T-helper 2 cell treated with Interferon-gamma antibody and Interleukin-4, amounts not matched to agents 5 μg/mL and 100 μg/mL, for 36 hours (primary cell): Measurements from ENCODE around the gene FHIT.

Experiments
- DNase-seq: peaks from one replicate; pipeline ENCODE4 v3.0.0; 2021; ENCODE audit warnings: low spot score
- H3K27ac Mint-ChIP-seq: one replicate; pipeline ENCODE4 v1.8.0; 2021; ENCODE audit warnings: mild to moderate bottlenecking, mixed read lengths
- H3K27me3 Mint-ChIP-seq: one replicate; pipeline ENCODE4 v1.8.0; 2021; ENCODE audit warnings: low read depth, mixed read lengths
- H3K36me3 Mint-ChIP-seq: one replicate; pipeline ENCODE4 v1.8.0; 2021; ENCODE audit warnings: low read depth, mixed read lengths
- H3K4me1 Mint-ChIP-seq: one replicate; pipeline ENCODE4 v1.8.0; 2021; ENCODE audit warnings: low read depth, mixed read lengths
- H3K4me3 Mint-ChIP-seq: one replicate; pipeline ENCODE4 v1.8.0; 2022; ENCODE audit warnings: mild to moderate bottlenecking, moderate library complexity, mixed read lengths
- H3K9me3 Mint-ChIP-seq: one replicate; pipeline ENCODE4 v1.8.0; 2021; ENCODE audit warnings: mixed read lengths

Gene FHIT

DNA sequence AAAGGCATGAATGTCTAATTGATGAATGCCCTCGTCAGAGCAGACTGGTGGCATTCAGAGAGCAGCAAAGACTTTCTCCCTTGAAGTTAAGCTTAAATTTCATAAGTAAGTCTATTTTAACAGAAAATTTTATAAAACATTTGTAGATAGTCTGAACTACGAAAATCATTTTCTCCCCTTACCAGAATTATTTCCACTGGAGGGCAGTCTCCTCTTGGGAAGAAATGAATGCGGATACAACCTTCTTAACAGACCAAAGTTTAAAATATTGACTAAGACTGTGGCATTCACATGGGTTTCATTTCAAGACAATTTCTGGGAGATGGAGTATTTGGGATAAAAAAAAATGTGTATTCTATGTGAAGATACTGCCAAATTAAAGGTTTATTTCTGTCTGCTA, 669.0 kb downstream of the FHIT start:
- H3K36me3 Mint-ChIP-seq = no peaks in the 10 kb centered on the region
- H3K4me3 Mint-ChIP-seq = no peak overlapping the region
- no peak for DNase-seq
- no peak overlapping the region for H3K27ac Mint-ChIP-seq
- H3K4me1 Mint-ChIP-seq = no peaks in the 10 kb centered on the region
- peaks cover 2% of the 10 kb centered on the region for H3K27me3 Mint-ChIP-seq
- no peaks in the 10 kb centered on the region for H3K9me3 Mint-ChIP-seq

DNA sequence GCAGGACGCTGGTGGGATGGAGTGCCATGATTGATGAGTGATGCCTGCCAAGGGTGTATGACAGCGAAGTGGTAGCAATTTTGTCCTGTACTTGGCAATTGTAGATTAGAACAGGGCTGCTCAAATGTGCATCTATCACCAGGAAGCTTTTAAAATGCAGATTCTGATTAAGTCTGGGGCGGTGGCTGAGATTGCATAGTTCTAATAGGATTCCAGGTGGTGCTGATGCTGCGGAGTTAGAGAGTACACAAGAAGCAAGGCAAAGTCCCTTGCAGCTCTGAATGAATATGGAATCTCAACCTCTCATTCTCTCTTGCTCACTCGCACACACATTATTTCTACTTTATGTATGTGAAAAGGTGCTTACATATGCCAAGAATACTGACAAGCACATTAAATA, 670.4 kb downstream of the FHIT start:
- H3K4me3 Mint-ChIP-seq = no peak overlapping the region
- H3K36me3 Mint-ChIP-seq = no peaks in the 10 kb centered on the region
- DNase-seq = no peak
- no peaks in the 10 kb centered on the region for H3K9me3 Mint-ChIP-seq
- no peaks in the 10 kb centered on the region for H3K4me1 Mint-ChIP-seq
- H3K27ac Mint-ChIP-seq = no peak overlapping the region
- peaks cover 6% of the 10 kb centered on the region for H3K27me3 Mint-ChIP-seq

DNA sequence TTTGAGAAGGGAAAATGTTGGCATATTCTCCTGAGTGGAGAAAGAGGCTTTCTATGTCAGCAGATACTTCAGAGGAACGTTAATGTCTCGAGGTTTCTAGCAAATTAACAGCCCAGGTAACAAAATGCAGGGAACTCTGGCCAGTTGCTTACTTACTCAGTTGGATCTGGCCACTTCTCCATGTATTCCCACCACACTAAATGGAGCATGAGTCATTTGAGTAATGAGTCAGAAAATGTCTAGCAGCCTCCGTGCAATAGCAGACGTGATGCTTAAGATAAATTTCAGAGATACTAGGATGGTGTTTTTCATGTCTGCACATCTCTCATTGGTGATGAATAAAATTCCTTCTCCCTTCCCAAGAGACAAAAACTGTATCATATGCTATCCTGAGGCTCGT, 671.5 kb downstream of the FHIT start:
- Mint-ChIP-seq H3K36me3 (no peaks in the 10 kb centered on the region), H3K27ac (no peak overlapping the region), H3K27me3 (peaks cover 12% of the 10 kb centered on the region), H3K9me3 (no peaks in the 10 kb centered on the region), H3K4me1 (no peaks in the 10 kb centered on the region), H3K4me3 (no peak overlapping the region)
- DNase-seq = no peak

DNA sequence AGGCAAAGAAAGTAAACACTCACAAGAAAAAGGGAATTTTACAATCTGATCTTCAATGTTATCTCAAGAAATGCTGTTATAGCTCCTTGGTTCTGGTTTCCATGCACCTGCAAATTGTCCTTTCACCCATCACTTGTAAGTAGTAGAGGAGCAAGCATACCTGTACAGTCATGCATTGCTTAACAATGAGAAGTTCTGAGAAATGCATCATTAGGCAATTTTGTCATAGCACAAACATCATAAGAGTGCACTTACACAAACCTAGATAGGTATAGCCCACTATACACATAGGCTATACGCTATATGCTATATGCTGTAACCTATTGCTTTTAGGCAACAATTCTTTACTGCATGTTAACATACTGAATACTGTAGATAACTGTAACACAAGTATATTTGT, 672.3 kb downstream of the FHIT start:
- Mint-ChIP-seq H3K27ac (no peak overlapping the region), H3K36me3 (no peaks in the 10 kb centered on the region), H3K9me3 (no peaks in the 10 kb centered on the region), H3K27me3 (peaks cover 13% of the 10 kb centered on the region), H3K4me3 (no peak overlapping the region), H3K4me1 (no peaks in the 10 kb centered on the region)
- no peak for DNase-seq

DNA sequence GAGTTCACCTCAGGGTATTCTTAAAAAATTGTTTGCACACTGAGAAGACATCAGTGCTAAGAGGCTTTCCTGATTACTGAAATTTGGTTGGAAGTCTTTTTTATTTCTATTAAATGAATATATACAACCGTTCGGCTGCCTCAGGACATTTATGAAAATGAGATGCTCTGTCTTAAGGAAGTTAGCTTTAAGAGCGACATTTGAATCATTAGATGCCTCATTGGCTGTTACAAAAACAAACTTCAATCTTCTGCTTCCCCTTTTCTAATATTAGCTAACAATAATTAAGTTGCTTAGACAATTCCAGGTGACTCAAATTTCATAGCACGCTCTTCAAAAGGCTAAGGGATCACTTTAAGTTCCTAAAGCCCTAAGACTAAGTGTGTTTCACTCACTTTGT, 673.7 kb downstream of the FHIT start:
- no peak overlapping the region for H3K4me3 Mint-ChIP-seq
- H3K9me3 Mint-ChIP-seq = no peaks in the 10 kb centered on the region

DNA sequence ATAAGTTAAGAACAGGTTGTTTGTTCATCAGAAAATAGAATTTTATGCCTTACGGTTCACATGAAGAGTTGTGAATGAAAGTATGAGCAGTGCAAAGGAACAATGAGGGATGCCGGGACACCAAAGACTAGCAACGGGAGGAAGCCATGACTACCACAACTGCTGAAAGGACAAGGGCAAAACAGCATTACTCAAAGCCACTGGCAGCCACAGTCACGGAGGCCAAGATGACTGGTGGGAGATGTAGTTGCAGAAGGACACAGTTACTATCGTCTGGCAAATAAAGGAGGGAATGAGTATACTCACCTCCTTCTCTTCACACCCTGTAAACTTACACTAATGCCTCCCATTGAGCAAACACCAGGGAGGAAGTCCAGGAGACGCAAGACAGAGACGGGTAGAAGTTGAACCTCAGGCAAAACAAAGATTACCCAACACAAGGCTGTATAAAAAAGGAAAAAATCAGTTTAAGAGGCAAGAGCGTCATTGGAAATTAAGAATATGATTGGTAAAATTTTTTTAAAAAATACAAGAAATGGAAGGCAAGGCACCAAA, 675.5 kb downstream of the FHIT start:
- Mint-ChIP-seq H3K36me3 (no peaks in the 10 kb centered on the region), H3K27ac (no peak overlapping the region), H3K4me1 (no peaks in the 10 kb centered on the region), H3K27me3 (peaks cover 13% of the 10 kb centered on the region), H3K4me3 (no peak overlapping the region), H3K9me3 (no peaks in the 10 kb centered on the region)
- DNase-seq = no peak

More for the DNA sequence above, 673.7 kb downstream of the FHIT start:
- no peak for DNase-seq
- Mint-ChIP-seq H3K36me3 (no peaks in the 10 kb centered on the region), H3K4me1 (no peaks in the 10 kb centered on the region), H3K27me3 (peaks cover 13% of the 10 kb centered on the region), H3K27ac (no peak overlapping the region)

DNA sequence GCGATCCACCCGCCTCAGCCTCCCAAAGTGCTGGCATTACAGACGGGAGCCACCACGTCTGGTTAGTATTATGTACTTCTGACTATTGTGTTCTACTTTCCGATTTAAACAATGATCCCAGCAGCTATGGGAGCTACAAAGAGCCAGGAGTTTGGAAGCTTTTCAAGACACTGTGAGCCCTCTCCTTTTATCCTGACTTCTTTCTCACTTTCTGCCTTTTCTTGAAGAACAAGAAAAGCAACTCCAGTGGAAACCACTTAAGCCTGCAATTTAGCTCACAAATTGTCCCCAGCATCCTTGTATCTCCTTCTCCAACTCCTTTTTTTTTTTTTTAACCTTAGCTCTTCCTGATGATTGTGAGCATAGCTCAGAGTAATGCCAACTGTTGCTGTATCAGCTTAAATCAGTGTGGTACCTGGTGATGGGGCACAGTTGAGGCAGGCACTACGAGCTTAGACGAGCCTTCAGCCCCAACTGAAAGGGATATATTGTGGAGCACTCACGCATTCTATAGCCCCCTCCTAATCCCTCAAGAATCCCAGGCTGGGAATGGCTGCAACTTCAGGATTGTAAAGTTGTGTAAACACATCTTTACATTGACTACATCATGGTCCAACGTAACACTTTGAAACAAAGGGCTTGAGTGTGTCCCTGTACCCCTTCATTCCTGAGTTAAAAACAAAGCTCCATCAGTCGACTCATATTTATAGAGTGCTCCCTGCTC, 677.0 kb downstream of the FHIT start:
- no peak for DNase-seq
- Mint-ChIP-seq H3K4me1 (no peaks in the 10 kb centered on the region), H3K27me3 (peaks cover 11% of the 10 kb centered on the region), H3K36me3 (no peaks in the 10 kb centered on the region), H3K9me3 (no peaks in the 10 kb centered on the region), H3K4me3 (no peak overlapping the region), H3K27ac (no peak overlapping the region)

DNA sequence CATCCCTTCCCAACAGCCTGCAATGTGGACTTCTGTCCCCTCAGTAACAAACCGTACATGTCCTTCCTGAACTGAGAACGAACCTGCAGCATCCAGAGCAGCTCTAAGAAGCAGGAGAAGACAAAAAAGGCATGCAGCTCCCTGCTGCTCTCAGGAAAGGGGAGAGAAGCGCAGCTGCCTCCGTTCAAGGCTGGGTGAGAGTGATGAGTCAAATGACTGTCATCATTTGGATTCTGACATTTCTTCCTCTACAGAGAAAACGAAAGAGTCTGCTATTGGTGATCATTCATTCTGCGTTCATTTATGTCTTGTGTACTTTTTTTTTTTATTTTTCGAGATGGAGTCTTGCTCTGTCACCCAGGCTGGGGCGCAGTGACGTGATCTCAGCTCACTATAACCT, 677.8 kb downstream of the FHIT start:
- Mint-ChIP-seq H3K36me3 (no peaks in the 10 kb centered on the region), H3K9me3 (no peaks in the 10 kb centered on the region), H3K4me3 (no peak overlapping the region), H3K27ac (no peak overlapping the region), H3K27me3 (peaks cover 11% of the 10 kb centered on the region), H3K4me1 (no peaks in the 10 kb centered on the region)
- DNase-seq = no peak

DNA sequence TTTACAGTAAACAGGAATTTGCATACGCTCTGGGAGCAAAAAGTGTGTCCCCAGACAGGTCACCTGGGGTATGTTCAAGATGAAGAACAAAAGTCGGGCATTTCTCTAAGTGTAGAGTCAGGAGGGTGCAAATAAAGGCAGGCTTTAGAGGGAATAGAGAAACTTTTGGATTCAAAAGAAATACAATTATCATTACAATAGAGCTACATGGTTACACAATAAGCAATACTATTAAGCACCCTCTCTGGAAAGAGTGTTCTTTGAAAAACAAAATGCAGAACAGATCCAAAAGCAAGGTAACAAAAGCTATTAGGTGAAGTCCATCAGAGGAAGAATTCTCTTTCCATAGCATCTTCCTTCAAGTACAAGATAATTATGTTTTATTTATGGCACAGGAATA, 679.7 kb downstream of the FHIT start:
- Mint-ChIP-seq H3K27me3 (peaks cover 11% of the 10 kb centered on the region), H3K4me1 (no peaks in the 10 kb centered on the region), H3K4me3 (no peak overlapping the region), H3K9me3 (peaks cover 4% of the 10 kb centered on the region), H3K27ac (no peak overlapping the region), H3K36me3 (no peaks in the 10 kb centered on the region)
- no peak for DNase-seq

DNA sequence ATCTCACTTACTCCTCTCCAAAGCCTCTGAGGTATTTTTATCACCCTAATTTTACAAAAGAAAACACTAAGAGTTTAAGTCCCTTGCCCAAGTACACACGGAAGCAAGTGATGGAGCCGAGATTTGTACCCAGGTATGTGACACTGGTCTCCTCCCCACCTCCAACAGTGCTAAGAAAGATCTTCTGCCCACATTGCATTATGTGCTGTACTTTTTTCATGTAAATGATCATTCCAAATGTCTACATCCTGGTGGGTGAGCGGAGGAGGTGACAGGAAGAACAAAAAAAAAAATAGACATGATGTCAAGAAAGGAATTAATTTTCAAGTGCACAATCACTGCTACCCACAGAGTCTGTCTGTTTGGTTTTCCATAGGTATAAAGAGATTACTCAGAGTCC, 694.1 kb downstream of the FHIT start:
- no peak for DNase-seq
- H3K4me3 Mint-ChIP-seq = no peak overlapping the region
- H3K27ac Mint-ChIP-seq = no peak overlapping the region
- no peaks in the 10 kb centered on the region for H3K27me3 Mint-ChIP-seq
- no peaks in the 10 kb centered on the region for H3K36me3 Mint-ChIP-seq
- H3K9me3 Mint-ChIP-seq = no peaks in the 10 kb centered on the region
- H3K4me1 Mint-ChIP-seq = peaks cover 22% of the 10 kb centered on the region

DNA sequence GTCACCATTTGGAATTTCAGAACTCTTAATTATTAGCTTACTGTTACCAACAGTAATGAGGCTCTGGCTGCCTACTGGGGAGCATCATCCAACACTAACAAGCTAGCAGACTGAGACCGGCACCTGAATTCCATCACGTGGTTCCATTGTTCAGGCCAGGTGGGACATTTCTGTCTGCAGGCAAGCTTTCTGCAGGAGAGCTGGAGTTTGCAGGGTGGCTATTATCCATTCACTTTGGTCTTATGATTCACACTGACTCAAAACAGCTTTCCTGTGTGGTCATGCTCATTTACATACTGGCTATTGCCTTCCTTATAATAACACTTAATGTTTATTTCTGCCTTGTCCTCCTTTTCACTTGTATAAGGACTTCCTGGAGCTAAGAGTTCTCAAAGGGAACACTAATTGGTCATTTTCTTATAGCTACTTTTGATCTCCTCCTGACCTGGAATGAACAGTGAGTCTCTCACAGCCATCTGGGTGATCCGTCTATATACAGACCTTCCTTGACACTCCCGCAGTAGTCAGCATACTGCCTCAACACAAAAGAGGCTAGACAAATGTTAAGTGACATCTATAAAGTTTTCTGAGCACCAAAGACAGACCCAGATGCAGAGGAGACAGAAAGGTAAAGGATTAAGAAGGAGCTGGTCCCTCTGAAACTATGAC, 695.4 kb downstream of the FHIT start:
- DNase-seq = no peak

DNA sequence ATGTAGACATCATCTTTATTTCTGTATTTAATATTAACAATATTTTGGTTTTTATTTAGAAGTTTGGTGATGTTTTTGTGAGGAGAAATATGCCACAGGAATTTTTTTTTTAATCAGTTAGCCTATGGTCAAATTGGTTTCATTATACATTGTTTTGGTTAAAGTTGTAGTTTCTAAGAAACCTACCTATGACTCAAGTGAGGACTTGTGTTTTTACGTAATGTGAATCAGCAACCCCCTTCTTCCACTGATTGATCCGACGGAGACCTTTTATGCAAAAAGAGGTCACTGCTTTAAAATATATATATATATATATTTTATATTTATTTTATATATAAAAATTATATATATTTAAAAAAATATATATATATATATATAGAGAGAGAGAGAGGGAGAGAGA, 698.1 kb downstream of the FHIT start:
- Mint-ChIP-seq H3K4me1 (peaks cover 31% of the 10 kb centered on the region), H3K4me3 (no peak overlapping the region), H3K27ac (no peak overlapping the region), H3K27me3 (no peaks in the 10 kb centered on the region), H3K9me3 (peaks cover 6% of the 10 kb centered on the region), H3K36me3 (no peaks in the 10 kb centered on the region)
- DNase-seq = no peak

More for the DNA sequence above, 695.4 kb downstream of the FHIT start:
- Mint-ChIP-seq H3K4me1 (peaks cover 29% of the 10 kb centered on the region), H3K36me3 (no peaks in the 10 kb centered on the region), H3K27me3 (no peaks in the 10 kb centered on the region), H3K27ac (no peak overlapping the region), H3K4me3 (peak overlapping the region; percentile 0), H3K9me3 (peaks cover 4% of the 10 kb centered on the region)

DNA sequence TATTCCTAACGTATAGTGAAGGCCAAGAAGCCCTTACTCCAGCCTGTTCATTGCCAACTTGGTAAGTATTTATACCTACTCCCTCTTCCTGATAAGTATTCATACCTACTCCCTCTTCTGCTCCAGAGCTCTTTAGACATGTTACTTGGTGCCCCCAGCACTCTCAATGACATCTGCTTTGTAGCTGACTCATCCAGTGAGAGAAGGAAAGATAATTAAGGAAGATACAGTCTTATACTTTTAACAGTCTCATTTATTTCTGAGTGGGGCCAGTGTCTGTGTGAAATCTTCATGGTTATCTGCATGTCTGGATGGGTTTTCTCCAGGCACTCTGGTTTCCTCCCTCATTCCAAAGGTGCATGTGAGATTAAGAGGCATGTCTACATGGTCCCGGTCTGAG, 698.7 kb downstream of the FHIT start:
- H3K4me3 Mint-ChIP-seq = no peak overlapping the region
- peak overlapping the region; percentile 53 for H3K27ac Mint-ChIP-seq
- no peaks in the 10 kb centered on the region for H3K27me3 Mint-ChIP-seq
- no peak for DNase-seq
- H3K9me3 Mint-ChIP-seq = peaks cover 6% of the 10 kb centered on the region
- H3K36me3 Mint-ChIP-seq = no peaks in the 10 kb centered on the region
- H3K4me1 Mint-ChIP-seq = peaks cover 31% of the 10 kb centered on the region

DNA sequence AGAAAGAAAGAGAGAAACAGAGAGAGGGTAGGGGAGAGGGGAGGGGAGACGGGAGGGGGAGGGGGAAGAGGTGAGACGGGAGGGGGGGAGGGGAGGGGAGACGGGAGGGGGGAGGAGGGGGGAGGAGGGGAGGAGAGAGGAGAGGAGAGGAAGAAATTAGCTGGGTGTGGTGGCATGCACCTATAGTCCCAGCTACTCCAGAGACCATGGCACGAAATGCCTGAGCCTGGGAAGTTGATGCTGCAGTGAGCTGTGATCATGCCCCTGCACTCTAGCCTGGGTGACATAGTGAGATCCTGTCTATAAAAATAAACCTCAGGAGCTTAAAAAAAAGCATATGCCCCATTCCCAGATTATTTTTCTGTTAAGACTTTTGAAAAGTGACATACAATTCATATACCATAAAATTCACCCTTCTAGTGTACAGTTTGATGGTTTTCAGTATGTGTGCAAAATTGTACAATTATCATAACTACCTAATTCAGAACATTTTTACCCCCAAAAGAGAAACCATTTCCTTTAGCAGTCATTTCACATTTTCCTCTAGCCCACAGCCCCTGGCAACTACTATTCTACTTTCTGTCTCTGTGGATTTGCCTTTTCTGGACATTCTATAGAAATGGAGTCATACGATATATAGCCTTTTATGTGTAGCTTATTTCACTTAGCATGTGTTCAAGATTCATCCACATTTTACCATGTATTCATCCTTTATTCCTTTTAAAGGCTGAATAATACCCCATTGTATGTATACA, 699.6 kb downstream of the FHIT start:
- no peaks in the 10 kb centered on the region for H3K27me3 Mint-ChIP-seq
- peak overlapping the region; percentile 46 for H3K27ac Mint-ChIP-seq
- peaks cover 6% of the 10 kb centered on the region for H3K9me3 Mint-ChIP-seq
- H3K36me3 Mint-ChIP-seq = no peaks in the 10 kb centered on the region
- no peak overlapping the region for H3K4me3 Mint-ChIP-seq
- no peak for DNase-seq
- H3K4me1 Mint-ChIP-seq = peaks cover 31% of the 10 kb centered on the region
